DOHH2 (cell line): ENCODE measurements around the gene LCT.

Experiments used
- H3F3A ChIP-seq: fragments of 200-600 bp; sonication (generic), shearing (Covaris generic); 2 replicates; pipeline ENCODE4 v1.6.0; 2016; ENCODE audit warnings: antibody characterized with exemption, mild to moderate bottlenecking; ENCODE audit not compliant: control insufficient read depth, insufficient read depth
- H3K27ac ChIP-seq: fragments of 200-600 bp; sonication (generic); 2 replicates; pipeline ENCODE4 v1.5.1; 2014; ENCODE audit warnings: low read depth, mild to moderate bottlenecking, low read length, moderate library complexity
- H3K27me3 ChIP-seq: fragments of 200-600 bp; sonication (generic); 2 replicates; pipeline ENCODE4 v1.6.1; 2014; ENCODE audit warnings: mild to moderate bottlenecking, low read length, mixed read lengths; ENCODE audit not compliant: control insufficient read depth
- H3K36me3 ChIP-seq: fragments of 200-600 bp; sonication (generic); 2 replicates; pipeline ENCODE4 v1.6.1; 2014; ENCODE audit warnings: mild to moderate bottlenecking, low read length, moderate library complexity, mixed read lengths; ENCODE audit not compliant: control insufficient read depth
- H3K4me1 ChIP-seq: fragments of 200-600 bp; sonication (generic); 2 replicates; pipeline ENCODE4 v1.6.1; 2014; ENCODE audit warnings: mild to moderate bottlenecking, low read length, mixed read lengths; ENCODE audit not compliant: control insufficient read depth
- H3K4me2 ChIP-seq: fragments of 200-600 bp; sonication (generic); 2 replicates; pipeline ENCODE4 v1.6.0; 2014; ENCODE audit warnings: mild to moderate bottlenecking, low read length, moderate library complexity
- H3K4me3 ChIP-seq: fragments of 200-600 bp; sonication (generic); 2 replicates; pipeline ENCODE4 v1.5.1; 2014; ENCODE audit warnings: mild to moderate bottlenecking, low read length, mixed read lengths
- H3K79me2 ChIP-seq: fragments of 200-600 bp; sonication (generic); 2 replicates; pipeline ENCODE4 v1.6.1; 2014; ENCODE audit warnings: mild to moderate bottlenecking, low read length, mixed read lengths; ENCODE audit not compliant: control insufficient read depth
- H3K9me2 ChIP-seq: fragments of 200-600 bp; sonication (generic); replicated peaks from 2 replicates; pipeline ENCODE4 v1.6.1; 2014; ENCODE audit warnings: mild to moderate bottlenecking, low read length, mixed read lengths; ENCODE audit not compliant: control insufficient read depth
- H3K9me3 ChIP-seq: fragments of 200-600 bp; sonication (generic); 2 replicates; pipeline ENCODE4 v1.6.1; 2014; ENCODE audit warnings: antibody characterized with exemption, low read length, mixed read lengths; ENCODE audit not compliant: control insufficient read depth, insufficient read depth
- H4K20me1 ChIP-seq: fragments of 200-600 bp; sonication (generic); 2 replicates; pipeline ENCODE4 v1.6.0; 2014; ENCODE audit warnings: low read depth, mild to moderate bottlenecking, antibody characterized with exemption, low read length, moderate library complexity; ENCODE audit not compliant: control insufficient read depth, insufficient read depth
- CTCF ChIP-seq: fragments of 200-600 bp; sonication (generic); IDR thresholded peaks from one replicate; pipeline ENCODE4 v1.5.1; 2014; ENCODE audit warnings: antibody characterized with exemption, mild to moderate bottlenecking, low read depth, low read length; ENCODE audit not compliant: poor library complexity, severe bottlenecking
- EZH2phosphoT487 ChIP-seq: fragments of 200-600 bp; sonication (generic); IDR thresholded peaks from 2 replicates; pipeline ENCODE4 v1.6.1; 2017; ENCODE audit warnings: borderline replicate concordance, mild to moderate bottlenecking, antibody characterized with exemption, low read length, moderate library complexity, mixed read lengths

The LCT gene

GRCh38 chr2:135825550-135826176, 11.3 kb downstream of the LCT start:
- H3K27ac ChIP-seq: no peak overlapping the region
- no peaks in the 10 kb centered on the region for H4K20me1 ChIP-seq
- no peaks in the 10 kb centered on the region for H3K79me2 ChIP-seq
- H3K9me2 ChIP-seq: no peaks in the 10 kb centered on the region
- H3K4me3 ChIP-seq: no peak overlapping the region
- TF ChIP-seq EZH2phosphoT487 (no peak), CTCF (no peak)
- H3K27me3 ChIP-seq: no peaks in the 10 kb centered on the region
- H3K36me3 ChIP-seq: no peaks in the 10 kb centered on the region
- no peaks in the 10 kb centered on the region for H3F3A ChIP-seq
- H3K4me1 ChIP-seq: no peaks in the 10 kb centered on the region
- H3K9me3 ChIP-seq: no peaks in the 10 kb centered on the region
- no peak overlapping the region for H3K4me2 ChIP-seq

- Histone ChIP-seq H3K9me3 (no peaks in the 10 kb centered on the region), H3F3A (no peaks in the 10 kb centered on the region), H3K4me1 (no peaks in the 10 kb centered on the region), H3K9me2 (no peaks in the 10 kb centered on the region), H3K36me3 (no peaks in the 10 kb centered on the region), H3K4me2 (no peak overlapping the region), H3K79me2 (no peaks in the 10 kb centered on the region), H4K20me1 (no peaks in the 10 kb centered on the region), H3K27ac (no peak overlapping the region), H3K4me3 (no peak overlapping the region), H3K27me3 (no peaks in the 10 kb centered on the region)
- no peak for TF ChIP-seq EZH2phosphoT487
- TF ChIP-seq CTCF: no peak
Observed at GRCh38 chr2:135825131-135825530, 11.9 kb downstream of the LCT start.

GRCh38 chr2:135822855-135823254, 14.1 kb downstream of the LCT start:
- no peak for TF ChIP-seq CTCF
- no peak for TF ChIP-seq EZH2phosphoT487
- no peak overlapping the region for H3K4me3 ChIP-seq
- H4K20me1 ChIP-seq: no peaks in the 10 kb centered on the region
- H3K4me1 ChIP-seq: no peaks in the 10 kb centered on the region
- no peak overlapping the region for H3K4me2 ChIP-seq
- H3F3A ChIP-seq: no peaks in the 10 kb centered on the region
- no peaks in the 10 kb centered on the region for H3K27me3 ChIP-seq
- H3K36me3 ChIP-seq: no peaks in the 10 kb centered on the region
- H3K27ac ChIP-seq: no peak overlapping the region
- no peaks in the 10 kb centered on the region for H3K79me2 ChIP-seq
- no peaks in the 10 kb centered on the region for H3K9me3 ChIP-seq
- no peaks in the 10 kb centered on the region for H3K9me2 ChIP-seq

- Histone ChIP-seq H3K27ac (no peak overlapping the region), H3K4me2 (no peak overlapping the region), H3K9me2 (no peaks in the 10 kb centered on the region)
Observed at GRCh38 chr2:135821190-135821589, 15.8 kb downstream of the LCT start.

More at GRCh38 chr2:135821190-135821589, 15.8 kb downstream of the LCT start:
- H3K4me3 ChIP-seq: no peak overlapping the region
- H3K4me1 ChIP-seq: no peaks in the 10 kb centered on the region
- H3F3A ChIP-seq: no peaks in the 10 kb centered on the region
- no peaks in the 10 kb centered on the region for H3K79me2 ChIP-seq
- H3K27me3 ChIP-seq: no peaks in the 10 kb centered on the region
- no peaks in the 10 kb centered on the region for H3K36me3 ChIP-seq
- no peaks in the 10 kb centered on the region for H3K9me3 ChIP-seq
- H4K20me1 ChIP-seq: no peaks in the 10 kb centered on the region
- TF ChIP-seq CTCF: no peak
- no peak for TF ChIP-seq EZH2phosphoT487
